HL-60 (cell line): ENCODE results near the gene DOHH.

ENCODE experiments used
- DNase-seq, 2 experiments: peaks; one replicate each; pipeline ENCODE4 v3.0.0-alpha.2; 2010 to 2020; ENCODE audit warnings: low read depth in 1 of 2, low spot score in 1 of 2
- H3K27ac ChIP-seq: fragments of 250-450 bp; sonication (Bioruptor Pico); replicated peaks from 2 replicates; pipeline ENCODE4 v1.5.1; 2020; ENCODE audit warnings: mild to moderate bottlenecking, moderate library complexity
- H3K27me3 ChIP-seq: fragments of 250-450 bp; sonication (Bioruptor Pico); 2 replicates; pipeline ENCODE4 v1.5.1; 2021; ENCODE audit warnings: mild to moderate bottlenecking, moderate library complexity; ENCODE audit not compliant: insufficient read depth, poor library complexity, severe bottlenecking
- H3K4me3 ChIP-seq: replicated peaks from 2 replicates; pipeline ENCODE4 v1.5.1; 2011; ENCODE audit warnings: mild to moderate bottlenecking, control low read depth, low read length; ENCODE audit not compliant: insufficient read depth
- CTCF ChIP-seq: IDR thresholded peaks from one replicate; pipeline ENCODE4 v1.5.1; 2011; ENCODE audit warnings: low read length, control low read depth, inconsistent platforms; ENCODE audit not compliant: insufficient read depth
- GABPA ChIP-seq: IDR thresholded peaks from 2 replicates; pipeline ENCODE4 v1.6.1; 2012; ENCODE audit warnings: low read depth
- POLR2AphosphoS5 ChIP-seq: IDR thresholded peaks from 2 replicates; pipeline ENCODE4 v1.6.1; 2012; ENCODE audit warnings: low read depth
- REST ChIP-seq: IDR thresholded peaks from 2 replicates; pipeline ENCODE4 v1.6.1; 2012; ENCODE audit warnings: low read depth; ENCODE audit not compliant: insufficient replicate concordance
- SPI1 ChIP-seq: IDR thresholded peaks from 2 replicates; pipeline ENCODE4 v1.6.1; 2012; ENCODE audit warnings: low read depth, mild to moderate bottlenecking, borderline replicate concordance

The DOHH gene

GRCh38 chr19:3463714-3464586 is 36.5 kb downstream of the DOHH start:
- Histone ChIP-seq H3K27ac (no peak overlapping the region), H3K27me3 (no peaks in the 10 kb centered on the region), H3K4me3 (no peak overlapping the region)
- TF ChIP-seq SPI1 (no peak), POLR2AphosphoS5 (no peak), GABPA (no peak), CTCF (no peak)
- DNase-seq, result no peak

GRCh38 chr19:3462991-3463713 is 37.3 kb downstream of the DOHH start:
- Histone ChIP-seq H3K27me3 (no peaks in the 10 kb centered on the region), H3K4me3 (no peak overlapping the region), H3K27ac (no peak overlapping the region)
- TF ChIP-seq REST (no peak), SPI1 (no peak), POLR2AphosphoS5 (no peak), CTCF (no peak), GABPA (no peak)
- no peak for DNase-seq

- Histone ChIP-seq H3K27me3 (no peaks in the 10 kb centered on the region), H3K27ac (no peak overlapping the region), H3K4me3 (no peak overlapping the region)
- DNase-seq, result no peak
- TF ChIP-seq CTCF (no peak), GABPA (no peak), SPI1 (no peak), POLR2AphosphoS5 (no peak), REST (no peak)
Observed at GRCh38 chr19:3459965-3460582, 40.4 kb downstream of the DOHH start.
